ENCODE measurements around the gene LSM4. TPM values are rescaled to one million over a fixed set of nuclear protein-coding genes. Genes with fewer than 3 reads are reported as not detected.

The LSM4 gene
- total and polyA plus RNA-seq, 2 of the 13 experiments (the other 11 are each of a cell fraction or from before 2014, with no cell fraction given) = 65.8 to 166 TPM

- TF ChIP-seq KIAA2018 (CRISPR knock-in tag; IDR thresholded peaks at IDR 0.05; ENCODE audit: borderline replicate concordance) (no peak), NCOR1 (IDR thresholded peaks at IDR 0.05; ENCODE audit: borderline replicate concordance, low read length) (0 out of 2 replicates have a peak, but pooled peaks have one; percentile 13), RBAK (CRISPR knock-in tag; IDR thresholded peaks at IDR 0.05) (no peak), RNF219 (CRISPR knock-in tag; IDR thresholded peaks at IDR 0.05) (no peak), LRRFIP1 (CRISPR knock-in tag; conservative IDR thresholded peaks at IDR 0.05) (no peak), HIC2 (CRISPR knock-in tag; IDR thresholded peaks at IDR 0.05; ENCODE audit: low read depth) (no peak), ZNF781 (CRISPR knock-in tag; IDR thresholded peaks at IDR 0.05; ENCODE audit: borderline replicate concordance, not compliant biosample characterization) (no peak), ZBTB7B (CRISPR knock-in tag; IDR thresholded peaks at IDR 0.05) (no peak), HDAC6 (IDR thresholded peaks at IDR 0.05; ENCODE audit: low read depth, low read length) (peak; percentile 87; the same call in 1 of the 2 replicates), ZNF775 (CRISPR knock-in tag; IDR thresholded peaks at IDR 0.05; ENCODE audit: borderline replicate concordance) (no peak), MLLT10 (CRISPR knock-in tag; IDR thresholded peaks at IDR 0.05) (no peak), ZNF589 (CRISPR knock-in tag; conservative IDR thresholded peaks at IDR 0.05) (no peak), ZFP62 (CRISPR knock-in tag; IDR thresholded peaks at IDR 0.05) (no peak)
Measured at GRCh38 chr19:18279516-18280246, 43.2 kb downstream of the LSM4 start (continued).
